Thyroid gland (tissue), 4 donors: Measurements from ENCODE around the gene CD180. TPM values are rescaled to one million over a fixed set of nuclear protein-coding genes. Genes with fewer than 3 reads are reported as not detected.

Source experiments
- DNase-seq, 2 donors: peaks; one replicate each; pipeline ENCODE4 v3.0.0-alpha.2; 2019
- H3K27ac ChIP-seq, 3 donors: fragments of 200-600 bp; sonication (generic); 1 replicate in 2 of 3; 2 replicates in 1 of 3; pipeline ENCODE4 v1.5.1; 2016 to 2019; ENCODE audit warnings: mild to moderate bottlenecking in 1 of 3, moderate library complexity in 1 of 3
- H3K27me3 ChIP-seq: fragments of 200-600 bp; sonication (generic); one replicate; pipeline ENCODE4 v1.5.1; 2019
- H3K36me3 ChIP-seq, 2 donors: fragments of 200-600 bp; sonication (generic); one replicate each; pipeline ENCODE4 v1.5.1; 2016 to 2019
- H3K4me1 ChIP-seq, 2 donors: fragments of 200-600 bp; sonication (generic); one replicate each; pipeline ENCODE4 v1.5.1; 2017 to 2019
- H3K4me3 ChIP-seq, 3 donors: fragments of 200-600 bp; sonication (generic); replicated peaks in 1 of 3; 1 replicate in 2 of 3; 2 replicates in 1 of 3; pipeline ENCODE4 v1.5.1; 2016; ENCODE audit warnings: mild to moderate bottlenecking in 1 of 3
- H3K9me3 ChIP-seq: fragments of 200-600 bp; sonication (generic); one replicate; pipeline ENCODE4 v1.5.1; 2017
- POLR2A ChIP-seq, 2 donors: fragments of 450-650 bp; IDR thresholded peaks; one replicate each; pipeline ENCODE4 v1.6.1; 2017; ENCODE audit warnings: antibody characterized with exemption in 2 of 2, mild to moderate bottlenecking in 2 of 2, moderate library complexity in 1 of 2
- WGBS, 2 donors: methylation state at CpG; one replicate each; pipeline ENCODE4 v1.1.5; 2017; 5-methylcytosine and 5-hydroxymethylcytosine counted together
- intact Hi-C: fragments of 100-400 bp; cut with DNase I; formaldehyde crosslinking; loops from one replicate; pipeline ENCODE4 v1.15.1; 2023
- total RNA-seq, 4 donors: library from RNA; depleted of rRNA; stranded (reverse); fragments of >200 nt; gene quantifications; one replicate each; pipeline ENCODE4 v1.2.3, GENCODE V29; 2016
- TF ChIP-seq, protein P1 (sequence below), 6 experiments: fragments of 200-600 bp in 3 of 6; fragments of 450-650 bp in 3 of 6; sonication (generic) in 3 of 6; IDR thresholded peaks; one replicate each; pipeline ENCODE4 v1.5.1; 2016 to 2019; ENCODE audit warnings: antibody characterized with exemption in 6 of 6, mild to moderate bottlenecking in 2 of 6, inconsistent platforms in 1 of 6, moderate library complexity in 1 of 6

CD180 gene
- total RNA-seq, 4 donors from 2014 or later = 0.20 to 1.1 (median 0.61) TPM

DNA sequence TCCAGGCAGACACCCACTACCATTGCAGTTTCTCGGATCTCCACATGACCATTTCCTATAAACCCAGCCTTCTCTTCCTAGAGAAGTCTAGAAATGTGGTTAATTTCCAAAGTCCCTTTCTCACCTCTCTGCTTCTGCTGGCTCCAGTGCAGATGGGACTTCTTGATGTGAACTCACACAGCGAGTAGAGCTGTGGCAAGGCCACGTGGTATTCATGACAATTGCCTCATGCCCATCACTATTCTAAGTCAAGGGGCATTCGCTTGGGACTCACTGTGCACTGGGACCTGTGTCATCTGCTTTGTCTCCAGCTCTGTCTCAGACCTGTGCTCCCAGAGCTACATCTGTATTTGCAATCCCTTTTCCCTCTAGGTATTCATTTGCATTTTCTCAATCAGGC is 6.2 kb downstream of the CD180 start:
- Histone ChIP-seq H3K9me3 (no peaks in the 10 kb centered on the region), H3K4me3 (no peak overlapping the region), H3K27me3 (no peaks in the 10 kb centered on the region), H3K36me3 (no peaks in the 10 kb centered on the region), H3K4me1 (peaks cover 9 to 15% of the 10 kb centered on the region in 2 donors), H3K27ac (no peak overlapping the region)
- intact Hi-C loops = no loop called here
- DNase-seq = no peak
- no peak for TF ChIP-seq POLR2A (IDR thresholded peaks at IDR 0.05)
- TF ChIP-seq, protein P1, sequence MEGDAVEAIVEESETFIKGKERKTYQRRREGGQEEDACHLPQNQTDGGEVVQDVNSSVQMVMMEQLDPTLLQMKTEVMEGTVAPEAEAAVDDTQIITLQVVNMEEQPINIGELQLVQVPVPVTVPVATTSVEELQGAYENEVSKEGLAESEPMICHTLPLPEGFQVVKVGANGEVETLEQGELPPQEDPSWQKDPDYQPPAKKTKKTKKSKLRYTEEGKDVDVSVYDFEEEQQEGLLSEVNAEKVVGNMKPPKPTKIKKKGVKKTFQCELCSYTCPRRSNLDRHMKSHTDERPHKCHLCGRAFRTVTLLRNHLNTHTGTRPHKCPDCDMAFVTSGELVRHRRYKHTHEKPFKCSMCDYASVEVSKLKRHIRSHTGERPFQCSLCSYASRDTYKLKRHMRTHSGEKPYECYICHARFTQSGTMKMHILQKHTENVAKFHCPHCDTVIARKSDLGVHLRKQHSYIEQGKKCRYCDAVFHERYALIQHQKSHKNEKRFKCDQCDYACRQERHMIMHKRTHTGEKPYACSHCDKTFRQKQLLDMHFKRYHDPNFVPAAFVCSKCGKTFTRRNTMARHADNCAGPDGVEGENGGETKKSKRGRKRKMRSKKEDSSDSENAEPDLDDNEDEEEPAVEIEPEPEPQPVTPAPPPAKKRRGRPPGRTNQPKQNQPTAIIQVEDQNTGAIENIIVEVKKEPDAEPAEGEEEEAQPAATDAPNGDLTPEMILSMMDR (IDR thresholded peaks at IDR 0.05) = no peak
- 92 to 94% methylated on average over 4 of the region's 4 CpGs for WGBS, 2 donors

DNA sequence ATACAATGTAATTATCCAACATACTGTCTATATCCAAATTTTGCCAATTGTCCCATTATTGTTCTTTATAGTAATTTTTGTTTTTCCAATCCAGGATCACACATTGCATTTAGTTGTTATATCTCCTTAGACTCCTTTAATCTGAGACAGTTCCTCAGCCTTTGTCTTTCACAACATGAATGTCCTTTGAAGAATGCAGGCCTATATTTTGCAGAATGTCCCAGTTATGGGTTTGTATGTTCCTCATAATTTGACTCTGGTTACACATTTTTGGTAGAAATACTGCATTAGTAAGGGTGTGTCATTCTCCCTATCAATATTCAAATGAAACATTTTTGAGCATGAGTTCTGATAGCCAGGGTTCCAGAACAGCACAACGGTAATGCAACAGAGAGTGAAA is 6.7 kb downstream of the CD180 start:
- Histone ChIP-seq H3K36me3 (no peaks in the 10 kb centered on the region), H3K27me3 (no peaks in the 10 kb centered on the region), H3K9me3 (no peaks in the 10 kb centered on the region), H3K27ac (no peak overlapping the region), H3K4me3 (no peak overlapping the region), H3K4me1 (peaks cover 9 to 15% of the 10 kb centered on the region in 2 donors)
- WGBS, 2 donors = 100% methylated on average over 1 of the region's 1 CpG
- intact Hi-C loops = no loop called here
- DNase-seq = no peak
- TF ChIP-seq POLR2A (IDR thresholded peaks at IDR 0.05) = no peak
- TF ChIP-seq, protein P1 (IDR thresholded peaks at IDR 0.05) = no peak

DNA sequence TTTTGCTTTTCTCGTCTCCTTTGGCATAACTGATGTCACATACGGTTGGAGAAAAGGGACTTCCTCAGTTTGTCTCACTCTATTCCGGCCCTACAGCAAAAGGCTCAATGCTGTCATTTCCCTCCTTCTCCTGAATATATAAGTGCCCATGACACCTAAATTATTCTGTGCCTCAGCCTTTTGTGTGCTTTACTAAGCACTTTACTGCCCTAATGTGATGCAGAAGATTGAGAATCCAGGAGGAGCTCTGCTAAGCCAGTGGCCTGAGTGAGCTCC is 7.6 kb downstream of the CD180 start:
- no peak overlapping the region for H3K4me3 ChIP-seq
- intact Hi-C loops = no loop called here
- no peaks in the 10 kb centered on the region for H3K27me3 ChIP-seq
- H3K36me3 ChIP-seq = no peaks in the 10 kb centered on the region
- no peaks in the 10 kb centered on the region for H3K9me3 ChIP-seq
- DNase-seq = no peak
- WGBS, 2 donors = 91 to 92% methylated on average over 3 of the region's 3 CpGs
- no peak overlapping the region for H3K27ac ChIP-seq
- TF ChIP-seq POLR2A (IDR thresholded peaks at IDR 0.05) = no peak
- TF ChIP-seq, protein P1 (IDR thresholded peaks at IDR 0.05) = no peak
- H3K4me1 ChIP-seq = peaks cover 9 to 15% of the 10 kb centered on the region in 2 donors

DNA sequence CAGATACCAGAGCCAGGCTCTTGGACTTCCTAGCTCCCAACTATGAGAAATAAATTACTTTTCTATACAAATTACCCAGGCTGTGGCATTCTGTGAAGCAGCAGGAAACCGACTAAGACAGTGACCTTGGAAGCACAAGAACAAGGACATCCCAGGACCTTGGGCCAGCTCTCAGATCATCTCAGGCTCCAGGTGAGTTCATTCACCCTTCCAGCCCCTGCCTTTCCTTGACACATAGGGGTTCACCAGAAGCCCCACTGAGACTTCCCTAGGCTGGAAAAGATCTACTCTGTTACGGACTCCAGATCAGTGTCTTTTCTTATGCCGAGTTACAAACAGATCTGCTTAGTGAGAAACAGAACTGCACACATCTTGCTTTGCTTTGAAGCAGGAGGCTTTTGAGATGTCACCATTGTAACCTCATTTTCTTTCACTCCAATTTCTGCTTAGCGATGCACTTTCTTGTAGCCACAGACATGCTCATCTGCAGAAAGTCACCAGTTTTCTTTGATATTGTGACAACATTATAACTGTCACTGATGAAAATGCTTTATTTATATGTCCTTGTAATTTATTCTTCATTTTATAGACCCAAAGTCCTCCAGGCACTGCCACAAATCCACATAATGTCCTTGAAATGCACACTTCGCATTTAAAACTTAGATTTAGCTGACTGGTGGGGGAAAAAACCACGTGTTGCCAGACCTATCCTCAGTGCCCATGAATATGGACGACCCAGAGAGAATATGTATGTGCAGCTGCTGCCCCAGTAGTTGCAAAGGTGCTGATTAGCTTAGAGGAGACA is 8.1 kb downstream of the CD180 start:
- WGBS, 2 donors = 91 to 92% methylated on average over 7 of the region's 7 CpGs
- no peak for DNase-seq
- Histone ChIP-seq H3K27me3 (no peaks in the 10 kb centered on the region), H3K36me3 (no peaks in the 10 kb centered on the region), H3K4me3 (no peak overlapping the region), H3K4me1 (peaks cover 7 to 9% of the 10 kb centered on the region in 2 donors), H3K9me3 (no peaks in the 10 kb centered on the region), H3K27ac (no peak overlapping the region)
- TF ChIP-seq POLR2A (IDR thresholded peaks at IDR 0.05) = no peak
- TF ChIP-seq, protein P1 (IDR thresholded peaks at IDR 0.05) = no peak
- intact Hi-C loops = no loop called here

DNA sequence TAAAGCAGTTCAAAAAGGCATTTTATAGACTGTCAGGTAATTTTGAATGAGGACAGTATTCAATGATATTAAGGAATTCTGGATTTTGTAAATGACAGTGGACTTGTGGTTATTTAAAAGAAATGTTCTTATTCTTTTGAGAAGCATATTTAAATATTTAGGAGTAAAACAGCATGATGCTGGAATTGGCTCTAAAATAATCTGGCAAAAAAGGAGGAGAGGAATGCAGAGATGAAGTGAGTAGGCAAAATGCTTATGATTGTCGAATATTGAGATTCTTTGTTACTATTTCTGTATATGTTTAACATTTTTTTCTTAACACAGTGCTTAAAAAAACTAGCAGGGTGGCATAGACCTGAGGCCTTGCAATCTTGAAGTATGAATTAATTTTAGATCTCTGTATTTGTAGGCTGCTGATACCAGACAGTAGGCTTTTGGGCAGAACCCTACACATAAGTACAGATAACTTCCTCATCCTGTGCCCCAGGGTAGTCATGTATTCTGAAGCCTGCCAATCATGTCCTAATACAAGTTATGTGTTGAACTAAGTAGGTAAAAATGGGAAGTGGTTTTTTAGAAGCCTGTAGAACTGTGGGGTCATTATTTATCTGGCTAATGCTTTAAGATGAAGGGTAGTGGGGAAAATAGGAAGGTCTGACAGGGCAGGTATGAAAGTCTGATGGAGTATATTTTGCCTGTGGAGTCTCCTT is 9.4 kb downstream of the CD180 start:
- 68 to 74% methylated on average over 1 of the region's 1 CpG for WGBS, 2 donors
- intact Hi-C loops = no loop called here
- Histone ChIP-seq H3K4me1 (peaks cover 0 to 6% of the 10 kb centered on the region in 2 donors), H3K9me3 (no peaks in the 10 kb centered on the region), H3K27me3 (no peaks in the 10 kb centered on the region), H3K27ac (no peak overlapping the region), H3K36me3 (no peaks in the 10 kb centered on the region), H3K4me3 (no peak overlapping the region)
- DNase-seq = no peak
- TF ChIP-seq POLR2A (IDR thresholded peaks at IDR 0.05) = no peak
- TF ChIP-seq, protein P1 (IDR thresholded peaks at IDR 0.05) = no peak
